SK-N-SH (cell line): ENCODE results near the gene KIR2DL3.

Experiments used
- CTCF ChIP-seq: fragments of 200-600 bp; sonication (generic); IDR thresholded peaks from 2 replicates; pipeline ENCODE4 v1.6.1; 2017; ENCODE audit warnings: antibody characterized with exemption, mild to moderate bottlenecking, moderate library complexity
- EP300 ChIP-seq, 2 experiments: IDR thresholded peaks; 2 replicates each; pipeline versions ENCODE4 v1.4.0 to v1.6.1; 2012; ENCODE audit warnings: borderline replicate concordance in 1 of 2, low read depth in 1 of 2, low read length in 1 of 2
- IRF3 ChIP-seq: fragments of 150-350 bp; IDR thresholded peaks from 2 replicates; pipeline ENCODE4 v1.6.1; 2016; ENCODE audit warnings: mild to moderate bottlenecking, low read depth, low read length
- JUND ChIP-seq: IDR thresholded peaks from 2 replicates; pipeline ENCODE4 v1.4.0; 2012
- PBX3 ChIP-seq: IDR thresholded peaks from 2 replicates; pipeline ENCODE4; 2012
- POLR2AphosphoS5 ChIP-seq: IDR thresholded peaks from 2 replicates; pipeline ENCODE4 v1.6.1; 2012; ENCODE audit warnings: low read depth, low read length
- RCOR1 ChIP-seq: fragments of 150-350 bp; IDR thresholded peaks from 2 replicates; pipeline ENCODE4 v1.6.1; 2017; ENCODE audit warnings: antibody characterized with exemption, low read length
- REST ChIP-seq: IDR thresholded peaks from 2 replicates; pipeline ENCODE4 v1.6.1; 2012; ENCODE audit warnings: mild to moderate bottlenecking, low read depth, low read length, moderate library complexity
- SIN3A ChIP-seq: IDR thresholded peaks from 2 replicates; pipeline ENCODE4 v1.6.1; 2012; ENCODE audit warnings: low read depth, mild to moderate bottlenecking, low read length, moderate library complexity, borderline replicate concordance
- SMC3 ChIP-seq: IDR thresholded peaks from 2 replicates; pipeline ENCODE4 v1.6.1; 2012; ENCODE audit warnings: low read depth, low read length, improper control_type of control experiment
- TCF12 ChIP-seq: IDR thresholded peaks from 2 replicates; pipeline ENCODE4 v1.4.0; 2012

GRCh38 chr19:54728167-54728566 is 10.1 kb upstream of the KIR2DL3 start:
- TF ChIP-seq SIN3A, result no peak
- TF ChIP-seq SMC3, result no peak
- TF ChIP-seq PBX3, result no peak
- TF ChIP-seq CTCF, result no peak
- no peak for TF ChIP-seq TCF12
- no peak for TF ChIP-seq EP300 (IDR thresholded peaks at IDR 0.05; ENCODE audit: borderline replicate concordance in 1 of 2, low read depth in 1 of 2, low read length in 1 of 2)
- TF ChIP-seq JUND, result no peak
- no peak for TF ChIP-seq REST
- no peak for TF ChIP-seq IRF3
- no peak for TF ChIP-seq POLR2AphosphoS5
- no peak for TF ChIP-seq RCOR1
